GM21423 (cell line): ENCODE measurements around the gene CTU2.

Experiments used
- ATAC-seq: cut with Tn5 transposase; IDR thresholded peaks from one replicate; pipeline ENCODE4 v1.9.1; 2021; ENCODE audit warnings: mild to moderate bottlenecking, moderate library complexity; ENCODE audit not compliant: unreplicated experiment

The CTU2 gene

GRCh38 chr16:88742896-88743605 is 36.7 kb downstream of the CTU2 start:
- no peak for ATAC-seq

DNA sequence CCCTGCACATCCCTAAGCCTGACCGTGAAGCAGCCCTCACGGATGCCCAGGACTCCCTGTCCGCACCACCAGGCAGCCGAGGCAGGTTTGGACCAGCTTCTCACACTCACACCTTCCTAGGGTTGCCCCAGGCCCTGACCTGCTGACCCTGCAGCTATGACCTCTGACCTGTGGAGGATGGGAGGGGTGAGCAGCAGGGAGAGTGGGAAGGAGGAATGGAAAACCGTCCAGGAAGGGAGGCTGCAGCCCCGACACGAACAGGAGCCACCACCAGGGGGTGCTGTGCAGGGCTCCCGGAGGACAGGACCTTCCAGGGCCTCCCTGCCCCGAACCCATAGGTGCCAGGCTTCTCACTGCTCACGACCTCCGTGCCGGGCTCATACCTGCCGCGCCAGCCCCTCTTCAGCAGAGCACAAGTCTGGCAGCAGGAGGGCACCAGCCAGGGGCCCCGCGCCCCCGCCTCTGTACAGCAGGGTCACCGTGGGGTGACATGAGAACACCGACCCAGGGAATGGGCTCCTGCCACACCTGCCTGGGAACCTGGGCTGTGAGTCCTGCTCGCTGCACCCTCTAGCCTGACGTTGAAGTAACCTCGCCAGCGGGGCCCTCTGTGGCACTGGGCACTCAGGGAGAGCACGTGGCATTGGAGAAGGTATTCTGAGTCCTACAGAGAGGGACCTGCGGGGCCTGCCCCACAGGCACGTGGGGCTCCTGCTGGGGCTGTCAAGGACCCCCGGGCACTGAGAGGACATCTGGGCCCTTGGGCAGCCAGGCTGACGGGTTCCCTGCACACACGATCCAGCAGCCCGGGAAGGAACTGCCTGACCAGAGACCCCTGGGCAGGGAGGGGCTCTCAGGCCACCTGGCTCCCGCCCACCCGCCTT is 37.6 kb downstream of the CTU2 start:
- no peak for ATAC-seq

DNA sequence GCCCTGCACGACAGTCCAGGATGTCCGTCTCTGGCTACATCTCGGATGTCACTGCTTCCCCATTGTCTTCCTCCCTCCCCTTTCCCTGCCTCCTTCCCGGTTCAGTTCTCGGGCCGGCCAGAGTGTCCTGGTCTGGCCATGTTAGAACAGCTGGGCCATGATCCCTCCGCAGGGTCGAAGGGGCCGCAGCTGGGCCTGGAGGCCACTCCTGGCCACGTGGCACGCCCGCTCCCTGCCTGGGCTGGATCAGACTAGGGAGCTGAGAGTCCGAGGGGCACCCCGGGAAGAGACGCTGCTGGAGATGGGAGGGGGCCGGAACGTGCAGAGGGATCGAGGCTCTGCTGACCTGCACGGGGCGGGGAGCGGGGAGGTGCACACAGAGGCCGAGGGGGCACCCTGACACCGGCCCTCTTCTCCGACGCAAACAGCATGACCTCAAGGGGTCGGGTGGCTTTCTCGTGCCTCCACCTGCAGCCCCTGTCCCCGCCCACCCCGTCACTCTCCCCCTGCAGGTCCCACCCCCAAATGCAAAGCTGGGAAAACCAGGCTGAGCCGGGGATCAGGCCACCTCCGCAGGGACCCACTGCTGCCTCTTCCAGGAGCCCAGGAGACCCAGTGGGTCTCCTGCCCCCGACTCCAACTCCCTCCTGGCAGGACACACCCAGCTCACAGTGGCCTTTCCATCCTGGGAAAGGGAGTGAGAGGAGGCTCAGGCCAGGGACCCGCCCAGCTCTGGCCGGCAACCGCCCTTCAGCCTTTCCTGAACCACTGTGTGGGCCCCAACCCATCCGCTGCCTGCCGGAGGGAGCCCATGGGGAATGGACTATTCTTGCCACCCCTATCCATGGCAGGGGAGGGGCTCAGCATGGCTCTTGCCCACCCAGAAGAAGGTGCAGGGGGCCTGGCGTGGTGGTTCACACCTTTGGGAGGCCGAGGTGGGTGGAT is 38.5 kb downstream of the CTU2 start:
- no peak for ATAC-seq

- no peak for ATAC-seq
These were observed 40.2 kb downstream of the CTU2 start for GRCh38 chr16:88746506-88746905.

- no peak for ATAC-seq
These were observed 41.4 kb downstream of the CTU2 start for GRCh38 chr16:88747588-88748301.

DNA sequence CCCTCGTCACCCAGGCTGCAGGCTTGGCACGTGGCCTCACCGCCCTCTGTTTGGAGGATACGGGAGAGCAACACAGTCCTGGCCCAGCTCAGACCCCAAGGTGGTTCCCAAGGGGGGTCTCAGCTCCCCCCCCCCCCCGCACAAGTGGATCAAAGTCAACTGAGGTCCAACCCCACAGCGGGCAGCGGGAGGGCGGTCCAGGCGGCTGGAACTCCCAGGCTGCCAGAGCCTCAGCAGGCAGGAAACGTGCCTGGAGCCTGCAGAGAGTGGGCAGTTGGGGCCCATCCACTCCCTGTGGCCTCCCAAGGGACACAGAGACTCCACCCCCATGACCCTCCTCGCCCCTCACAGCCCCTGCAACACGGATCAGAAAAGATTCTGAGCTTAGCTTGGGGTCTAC is 42.1 kb downstream of the CTU2 start:
- no peak for ATAC-seq

DNA sequence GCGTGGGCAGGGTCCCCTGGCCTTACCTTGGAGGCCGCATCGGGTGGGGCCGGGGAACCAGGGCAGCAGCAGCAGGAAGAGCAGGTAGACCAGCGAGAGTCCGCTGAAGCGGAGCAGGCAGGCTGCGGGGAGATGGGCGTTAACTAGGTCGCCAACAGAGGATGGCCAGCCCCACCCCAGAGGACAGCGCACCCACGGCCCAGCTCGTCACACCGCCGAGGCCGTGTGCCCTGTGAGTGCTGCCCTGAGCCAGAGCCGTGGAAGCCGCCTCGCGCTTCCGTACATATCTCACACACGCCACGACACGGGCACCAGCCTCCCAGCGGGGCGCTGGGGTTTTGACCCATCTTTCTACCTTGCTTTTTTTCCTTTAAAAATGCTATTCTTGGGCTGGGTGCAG is 43.1 kb downstream of the CTU2 start:
- ATAC-seq = no peak

- ATAC-seq = no peak
These were observed 44.6 kb downstream of the CTU2 start for GRCh38 chr16:88750854-88751253.

DNA sequence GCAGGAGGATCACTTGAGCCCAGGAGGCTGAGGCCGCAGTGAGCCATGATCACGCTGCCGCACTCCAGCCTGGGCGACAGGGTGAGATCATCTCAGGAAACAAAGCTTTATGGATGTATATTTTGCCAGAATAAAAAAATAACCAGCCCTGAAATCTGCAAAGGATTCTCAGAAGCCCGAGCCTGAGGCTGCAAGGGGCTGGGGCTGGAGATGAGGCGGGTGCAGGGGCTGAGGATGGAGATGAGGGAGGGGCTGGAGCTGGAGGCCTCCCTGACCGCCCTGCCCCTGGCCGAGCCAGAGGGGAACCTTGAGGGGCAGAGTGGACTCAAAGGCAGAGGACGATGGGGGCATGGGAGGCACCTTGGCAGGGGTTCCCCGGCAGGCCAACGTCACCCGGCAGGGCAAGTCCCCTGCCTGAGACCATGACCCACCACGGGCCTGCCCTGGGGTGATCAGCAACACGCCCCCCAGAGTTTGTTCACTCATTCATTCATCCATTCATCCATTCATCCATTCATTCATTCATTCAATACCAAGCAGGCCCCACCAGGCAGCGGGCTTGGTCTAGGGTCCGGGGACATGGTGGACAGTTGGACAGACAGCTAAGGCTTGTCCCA is 46.2 kb downstream of the CTU2 start:
- ATAC-seq = no peak

DNA sequence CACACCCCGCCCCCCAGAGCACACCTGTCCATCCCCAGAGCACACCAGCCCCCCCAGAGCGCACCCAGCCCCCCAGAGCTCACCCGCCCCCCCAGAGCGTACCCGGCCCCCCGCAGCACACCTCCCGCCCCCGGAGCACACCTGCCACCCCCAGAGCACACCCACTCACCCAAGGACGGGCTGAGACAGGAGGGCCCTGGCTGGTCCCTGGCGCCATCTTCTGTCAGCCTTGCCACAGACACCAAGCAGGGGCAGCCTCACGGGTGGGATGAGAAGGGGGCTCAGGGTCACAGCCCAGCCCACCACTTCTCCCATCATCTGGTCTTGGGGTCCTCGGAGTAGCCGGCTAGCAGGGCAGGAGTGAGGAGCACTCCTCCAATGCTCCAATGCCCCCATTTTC is 46.9 kb downstream of the CTU2 start:
- no peak for ATAC-seq

DNA sequence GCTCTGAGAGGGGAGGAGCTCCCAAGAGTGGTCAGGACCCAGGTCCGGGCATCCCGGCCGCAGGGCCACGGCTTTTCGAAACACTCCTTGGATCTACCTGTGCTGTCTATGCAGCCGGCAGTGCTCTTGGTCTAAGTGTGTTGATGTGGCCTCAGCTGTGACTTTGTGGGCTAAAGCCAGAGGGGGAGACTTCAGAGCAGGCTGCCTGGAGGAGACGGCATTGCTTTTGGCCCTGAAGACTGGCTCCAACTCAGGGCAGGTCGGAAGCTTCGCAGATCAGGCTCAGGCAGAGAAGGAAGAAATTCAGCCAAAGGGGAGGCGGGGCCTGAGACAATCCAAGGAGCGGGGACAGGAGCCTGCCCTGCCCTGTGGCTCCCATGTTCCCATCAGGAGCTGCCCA is 47.3 kb downstream of the CTU2 start:
- ATAC-seq = no peak

DNA sequence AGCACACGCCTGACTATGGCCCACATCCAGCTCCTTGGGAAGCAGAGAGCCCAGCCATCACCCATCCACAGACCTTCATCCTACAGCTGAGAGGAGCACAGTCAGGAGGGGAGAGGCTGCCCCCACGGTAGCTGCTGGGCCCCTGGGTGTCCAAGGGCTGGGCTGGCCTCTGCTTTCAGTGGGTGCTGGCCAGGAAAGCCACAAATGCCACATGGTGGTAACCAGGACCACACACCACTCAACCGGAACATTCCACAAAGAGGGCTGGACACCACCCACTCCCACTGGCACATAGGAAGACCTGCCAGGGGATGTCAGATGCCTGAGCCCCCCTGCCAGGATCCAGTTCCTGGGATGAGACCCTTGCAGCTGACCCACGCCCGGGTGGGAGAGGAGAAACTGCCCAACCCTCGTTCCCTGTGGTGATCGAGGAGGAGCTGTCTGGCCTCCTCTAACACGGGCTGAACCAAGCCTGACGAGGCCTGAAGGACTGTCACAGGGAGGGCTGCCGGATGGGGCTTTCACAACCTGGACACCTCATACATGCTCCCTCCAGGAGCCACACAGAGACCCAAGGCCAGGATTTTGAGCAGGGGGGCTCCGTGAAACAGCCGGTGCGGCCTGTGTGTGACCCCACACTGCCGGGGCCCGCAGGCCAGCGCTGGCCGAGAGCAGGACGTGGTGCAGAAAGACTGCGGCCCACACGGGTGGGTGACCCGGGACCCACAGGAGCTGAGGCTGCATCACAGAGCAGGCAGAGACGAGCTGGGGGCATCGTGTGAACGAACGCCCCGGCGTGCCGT is 48.0 kb downstream of the CTU2 start:
- no peak for ATAC-seq

DNA sequence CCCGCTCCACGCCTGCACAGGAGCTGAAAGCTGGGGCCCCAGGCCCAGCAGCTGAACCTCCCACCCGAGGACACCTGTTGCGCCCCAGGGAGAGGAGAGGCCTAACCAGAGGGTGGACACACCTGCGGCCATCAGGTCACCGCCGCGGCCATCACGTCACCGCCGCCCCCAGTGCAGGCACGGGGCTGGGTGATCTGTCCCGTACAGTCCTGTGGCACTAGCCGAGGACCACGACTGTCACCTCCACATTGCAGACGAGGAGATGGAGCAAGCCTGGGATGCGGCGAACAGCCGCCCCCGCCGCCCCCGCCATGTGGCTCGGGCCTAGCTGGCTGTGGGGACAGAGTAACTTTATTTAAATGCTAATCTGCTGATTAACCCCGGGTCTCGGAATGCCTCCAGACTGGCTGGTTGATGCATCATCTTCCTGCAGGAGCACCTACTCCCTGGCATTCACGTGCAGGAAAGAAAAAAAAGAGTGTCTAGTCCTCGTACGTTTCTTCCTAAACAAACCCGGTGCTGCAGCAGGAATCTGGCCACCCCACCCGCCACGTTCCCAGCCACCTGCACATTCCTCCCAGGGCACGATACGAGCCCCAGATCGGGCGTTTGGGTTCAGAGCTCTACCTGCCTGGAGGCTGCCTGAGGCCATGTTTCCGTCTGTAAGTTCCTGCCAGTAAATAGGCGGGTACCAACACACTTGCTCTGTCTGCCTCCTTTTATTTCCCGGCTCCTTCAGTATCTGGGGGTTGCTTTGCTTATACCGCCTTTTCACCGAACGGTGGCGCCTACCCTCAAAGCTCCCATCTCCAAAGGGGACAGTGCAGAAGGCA is 48.8 kb downstream of the CTU2 start:
- ATAC-seq = no peak

DNA sequence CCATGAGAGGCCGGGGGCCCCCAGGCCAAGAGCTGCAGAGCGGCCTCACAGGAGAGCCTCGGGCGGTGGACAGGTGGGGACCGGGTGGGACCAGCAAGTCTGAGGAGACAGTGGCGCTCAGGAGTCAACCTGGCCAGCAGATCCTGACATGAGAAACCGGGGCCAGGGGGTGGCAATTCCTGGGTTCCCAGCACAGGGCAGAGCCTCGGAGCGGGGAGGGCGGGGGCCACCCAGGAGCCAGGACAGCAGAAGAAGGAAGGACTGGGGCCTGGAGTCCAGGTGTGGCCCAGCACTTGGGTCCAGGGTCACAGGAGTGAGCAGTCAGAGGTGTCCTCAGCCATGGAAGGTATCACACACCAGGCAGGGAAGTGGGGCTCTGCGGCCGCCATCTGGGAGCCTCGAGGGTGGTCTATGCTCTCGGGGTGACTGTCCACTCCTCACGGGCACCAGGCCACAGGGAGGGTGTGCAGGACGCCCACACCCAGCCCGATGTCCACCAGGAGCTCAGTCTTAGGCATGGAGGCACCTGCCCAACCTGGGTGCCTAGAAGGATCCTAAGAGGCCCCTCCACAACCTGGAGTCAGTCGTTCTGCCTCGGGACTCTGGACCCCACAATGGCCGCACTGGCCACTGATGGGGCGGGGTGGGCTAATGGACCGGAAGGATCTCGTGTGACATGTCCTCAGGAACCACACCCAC is 49.6 kb downstream of the CTU2 start:
- no peak for ATAC-seq

GRCh38 chr16:88758227-88758943 is 52.1 kb downstream of the CTU2 start:
- no peak for ATAC-seq

- no peak for ATAC-seq
These were observed 52.6 kb downstream of the CTU2 start for GRCh38 chr16:88758944-88759244.

DNA sequence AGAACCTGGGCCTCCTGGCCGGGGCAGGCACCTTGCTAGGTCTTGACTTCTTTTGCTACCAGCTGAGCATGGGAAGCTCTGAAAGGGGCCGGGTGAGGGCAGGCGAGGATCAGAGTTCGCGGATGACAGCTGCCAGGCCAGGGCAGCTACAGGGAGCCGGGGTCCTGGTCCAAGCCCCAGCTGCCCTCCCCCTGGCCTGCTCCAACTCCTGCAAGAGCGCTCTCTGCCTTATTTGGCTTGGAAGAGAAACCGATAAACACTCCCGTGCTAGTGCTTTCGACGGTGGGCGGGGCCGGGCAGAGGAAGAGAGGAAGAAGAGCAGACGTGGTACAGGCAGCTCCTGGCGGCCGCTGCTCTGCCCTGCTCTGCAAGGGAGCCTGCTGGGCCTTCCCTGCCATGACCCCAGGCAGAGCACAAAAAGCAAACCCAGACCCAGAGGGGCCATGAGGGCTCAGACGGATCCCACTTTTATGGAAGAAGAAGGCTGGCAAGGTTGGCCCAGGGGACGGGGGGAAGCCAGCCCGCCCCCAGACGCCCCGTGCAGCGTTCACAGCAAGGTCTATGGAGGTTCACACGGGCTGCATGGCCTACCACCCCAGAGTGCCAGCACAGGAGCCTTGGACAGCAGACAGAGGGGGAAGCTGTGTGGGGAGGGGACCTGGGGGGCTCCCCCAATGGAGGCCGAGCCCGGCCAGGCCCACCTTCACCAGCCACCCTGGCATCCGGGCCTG is 53.1 kb downstream of the CTU2 start:
- ATAC-seq = no peak
